BLaER1 (cell line): ENCODE measurements around the gene OR2T27.
"Not testable (repeated sequence)": the region's sequence is repeated elsewhere in the genome, so short reads cannot be mapped to it uniquely, and the experiment has no call there.

Experiments
- H3K27ac ChIP-seq: shearing (Covaris generic); formaldehyde crosslinking; 2 replicates; pipeline ENCODE4 v1.8.1; 2022
- H3K27me3 ChIP-seq: shearing (Covaris generic); formaldehyde crosslinking; 2 replicates; pipeline ENCODE4 v1.8.1; 2022
- H3K36me3 ChIP-seq: shearing (Covaris generic); formaldehyde crosslinking; 2 replicates; pipeline ENCODE4 v1.8.1; 2022
- H3K4me1 ChIP-seq: shearing (Covaris generic); formaldehyde crosslinking; 2 replicates; pipeline ENCODE4 v1.8.1; 2022
- H3K4me2 ChIP-seq: shearing (Covaris generic); formaldehyde crosslinking; 2 replicates; pipeline ENCODE4 v1.8.1; 2022
- H3K4me3 ChIP-seq: shearing (Covaris generic); formaldehyde crosslinking; 2 replicates; pipeline ENCODE4 v1.8.1; 2022
- H3K9ac ChIP-seq: shearing (Covaris generic); formaldehyde crosslinking; 2 replicates; pipeline ENCODE4 v1.8.1; 2022
- H3K9me3 ChIP-seq: shearing (Covaris generic); formaldehyde crosslinking; 2 replicates; pipeline ENCODE4 v1.8.1; 2022
- H4K20me1 ChIP-seq: shearing (Covaris generic); formaldehyde crosslinking; 2 replicates; pipeline ENCODE4 v1.8.1; 2022
- Cebpa-rat ChIP-seq: shearing (Covaris generic); IDR thresholded peaks from 2 replicates; pipeline ENCODE4 v1.8.1; 2022

Gene OR2T27

GRCh38 chr1:248655354-248655753, at the start of gene OR2T27:
Gene OR2T27 (minus strand): TSS chr1:248655528. CDS start chr1:248650884, 4,644 bp downstream.
- H3K27ac ChIP-seq, H3K4me2 ChIP-seq, H3K9ac ChIP-seq, H3K4me1 ChIP-seq, H3K9me3 ChIP-seq, H3K4me3 ChIP-seq, H3K36me3 ChIP-seq, H4K20me1 ChIP-seq, H3K27me3 ChIP-seq: not testable (repeated sequence)

GRCh38 chr1:248704606-248705005, 49.3 kb upstream of the OR2T27 start:
- H4K20me1 ChIP-seq: no peaks in the 10 kb centered on the region
- 0 out of 2 replicates have a peak, but pooled peaks cover 12% of the 10 kb centered on the region for H3K4me1 ChIP-seq
- H3K4me2 ChIP-seq: no peak overlapping the region
- H3K36me3 ChIP-seq: no peaks in the 10 kb centered on the region
- H3K27me3 ChIP-seq: no peaks in the 10 kb centered on the region
- peaks cover 11% of the 10 kb centered on the region; the same call in 1 of the 2 replicates for H3K9me3 ChIP-seq
- no peak overlapping the region for H3K4me3 ChIP-seq
- H3K9ac ChIP-seq: no peak overlapping the region
- no peak overlapping the region; the same call in 1 of the 2 replicates for H3K27ac ChIP-seq
- no peak for TF ChIP-seq Cebpa-rat

GRCh38 chr1:248703674-248704073, 48.3 kb upstream of the OR2T27 start:
- no peak overlapping the region for H3K9ac ChIP-seq

GRCh38 chr1:248702714-248703113, 47.4 kb upstream of the OR2T27 start, which contains the start of gene OR14I1:
Gene OR14I1 (minus strand): TSS chr1:248702766.
- Histone ChIP-seq H3K27ac (no peak within 1 kb of the TSS), H3K9me3 (peaks cover 9% of the 10 kb centered on the region; the same call in 1 of the 2 replicates), H3K36me3 (no peaks in the 10 kb centered on the region), H3K4me1 (peaks cover 12% of the 10 kb centered on the region; the same call in 1 of the 2 replicates), H3K9ac (no peak within 1 kb of the TSS), H3K27me3 (no peaks in the 10 kb centered on the region), H3K4me3 (no peak within 1 kb of the TSS), H3K4me2 (peak within 1 kb of the TSS; percentile 6; the same call in 1 of the 2 replicates), H4K20me1 (no peaks in the 10 kb centered on the region)
- TF ChIP-seq Cebpa-rat: no peak

More at GRCh38 chr1:248703674-248704073, 48.3 kb upstream of the OR2T27 start:
- H3K4me3 ChIP-seq: no peak overlapping the region
- no peak overlapping the region for H3K4me2 ChIP-seq
- no peaks in the 10 kb centered on the region for H3K36me3 ChIP-seq
- H3K27me3 ChIP-seq: no peaks in the 10 kb centered on the region
- no peaks in the 10 kb centered on the region for H4K20me1 ChIP-seq
- no peak for TF ChIP-seq Cebpa-rat
- no peak overlapping the region for H3K27ac ChIP-seq
- H3K4me1 ChIP-seq: 0 out of 2 replicates have a peak, but pooled peaks cover 12% of the 10 kb centered on the region
- peaks cover 9% of the 10 kb centered on the region; the same call in 1 of the 2 replicates for H3K9me3 ChIP-seq

- Histone ChIP-seq H3K4me3 (no peak overlapping the region), H3K4me2 (no peak overlapping the region)
Observed at GRCh38 chr1:248699099-248699498, 43.8 kb upstream of the OR2T27 start.

GRCh38 chr1:248697907-248698306, 42.6 kb upstream of the OR2T27 start:
- Histone ChIP-seq H3K9me3 (no peaks in the 10 kb centered on the region), H4K20me1 (no peaks in the 10 kb centered on the region)

More at GRCh38 chr1:248699099-248699498, 43.8 kb upstream of the OR2T27 start:
- no peaks in the 10 kb centered on the region for H3K27me3 ChIP-seq
- no peak for TF ChIP-seq Cebpa-rat
- H3K4me1 ChIP-seq: peaks cover 26% of the 10 kb centered on the region
- H4K20me1 ChIP-seq: no peaks in the 10 kb centered on the region
- H3K9ac ChIP-seq: no peak overlapping the region
- H3K36me3 ChIP-seq: no peaks in the 10 kb centered on the region
- H3K9me3 ChIP-seq: no peaks in the 10 kb centered on the region
- H3K27ac ChIP-seq: no peak overlapping the region

GRCh38 chr1:248696774-248697173, 41.4 kb upstream of the OR2T27 start:
- H3K27me3 ChIP-seq: no peaks in the 10 kb centered on the region
- no peak overlapping the region for H3K9ac ChIP-seq
- no peaks in the 10 kb centered on the region for H4K20me1 ChIP-seq
- H3K9me3 ChIP-seq: peaks cover 7% of the 10 kb centered on the region
- H3K4me2 ChIP-seq: peak overlapping the region; percentile 75
- H3K36me3 ChIP-seq: no peaks in the 10 kb centered on the region
- H3K4me1 ChIP-seq: peaks cover 22% of the 10 kb centered on the region
- H3K27ac ChIP-seq: peak overlapping the region; percentile 50; the same call in 1 of the 2 replicates
- no peak overlapping the region for H3K4me3 ChIP-seq
- no peak for TF ChIP-seq Cebpa-rat

More at GRCh38 chr1:248697907-248698306, 42.6 kb upstream of the OR2T27 start:
- Histone ChIP-seq H3K4me3 (no peak overlapping the region), H3K4me1 (peaks cover 26% of the 10 kb centered on the region), H3K4me2 (no peak overlapping the region), H3K9ac (no peak overlapping the region), H3K36me3 (no peaks in the 10 kb centered on the region), H3K27me3 (no peaks in the 10 kb centered on the region), H3K27ac (no peak overlapping the region)
- no peak for TF ChIP-seq Cebpa-rat

- Histone ChIP-seq H3K27me3 (no peaks in the 10 kb centered on the region), H3K4me1 (peaks cover 20% of the 10 kb centered on the region), H4K20me1 (no peaks in the 10 kb centered on the region), H3K4me3 (no peak overlapping the region), H3K4me2 (peak overlapping the region; percentile 75), H3K27ac (peak overlapping the region; percentile 50; the same call in 1 of the 2 replicates), H3K36me3 (no peaks in the 10 kb centered on the region), H3K9ac (no peak overlapping the region), H3K9me3 (peaks cover 12% of the 10 kb centered on the region)
- no peak for TF ChIP-seq Cebpa-rat
Observed at GRCh38 chr1:248696261-248696660, 40.9 kb upstream of the OR2T27 start.

GRCh38 chr1:248695451-248696132, 40.3 kb upstream of the OR2T27 start:
- Histone ChIP-seq H3K27ac (peak overlapping the region; percentile 50; the same call in 1 of the 2 replicates), H3K9me3 (peaks cover 16% of the 10 kb centered on the region), H3K4me3 (no peak overlapping the region), H3K4me2 (peak overlapping the region; percentile 75; the same call in 1 of the 2 replicates), H3K27me3 (no peaks in the 10 kb centered on the region), H3K9ac (no peak overlapping the region), H3K36me3 (no peaks in the 10 kb centered on the region), H3K4me1 (peaks cover 20% of the 10 kb centered on the region), H4K20me1 (no peaks in the 10 kb centered on the region)
- TF ChIP-seq Cebpa-rat: no peak

- no peak overlapping the region for H3K9ac ChIP-seq
- peaks cover 26% of the 10 kb centered on the region for H3K9me3 ChIP-seq
- no peak overlapping the region for H3K4me3 ChIP-seq
- no peak overlapping the region for H3K27ac ChIP-seq
- H4K20me1 ChIP-seq: no peaks in the 10 kb centered on the region
- H3K36me3 ChIP-seq: no peaks in the 10 kb centered on the region
- H3K4me1 ChIP-seq: peaks cover 18% of the 10 kb centered on the region
- no peak overlapping the region for H3K4me2 ChIP-seq
- no peaks in the 10 kb centered on the region for H3K27me3 ChIP-seq
- TF ChIP-seq Cebpa-rat: no peak
Observed at GRCh38 chr1:248691567-248692155, 36.3 kb upstream of the OR2T27 start.
